ENCODE measurements around the gene RBM15. TPM values are rescaled to one million over a fixed set of nuclear protein-coding genes. Genes with fewer than 3 reads are reported as not detected.

Gene RBM15
- total and polyA plus RNA-seq, 2 of the 13 experiments (the other 11 are each of a cell fraction or from before 2014, with no cell fraction given): 13.5 to 36.4 TPM

- TF ChIP-seq ZFY (CRISPR knock-in tag; IDR thresholded peaks at IDR 0.05) (0 out of 2 replicates have a peak, but pooled peaks have one; percentile 31), ZNF737 (CRISPR knock-in tag; IDR thresholded peaks at IDR 0.05; ENCODE audit: borderline replicate concordance) (no peak), ZXDC (CRISPR knock-in tag; IDR thresholded peaks at IDR 0.05) (no peak), ZBTB7B (CRISPR knock-in tag; IDR thresholded peaks at IDR 0.05) (no peak), ZBTB49 (CRISPR knock-in tag; IDR thresholded peaks at IDR 0.05; ENCODE audit: borderline replicate concordance) (no peak), ZNF646 (CRISPR knock-in tag; IDR thresholded peaks at IDR 0.05) (no peak), YEATS2 (CRISPR knock-in tag; IDR thresholded peaks at IDR 0.05; ENCODE audit: borderline replicate concordance) (0 out of 2 replicates have a peak, but pooled peaks have one; percentile 21), PRDM4 (CRISPR knock-in tag; IDR thresholded peaks at IDR 0.05; ENCODE audit: borderline replicate concordance) (no peak)
Measured at GRCh38 chr1:110312188-110313121, 26.7 kb upstream of the RBM15 start (continued).

All from HepG2 (cell line).